GM18861 (cell line): ENCODE data around the gene GALNT2.
A peak's percentile ranks its signal among the peaks of the same experiment; 100 is the strongest.

Experiments
- ATAC-seq: cut with Tn5 transposase; IDR thresholded peaks from one replicate; pipeline ENCODE4 v1.9.1; 2021; ENCODE audit not compliant: unreplicated experiment

The GALNT2 gene

GRCh38 chr1:230249695-230250480 is 182.8 kb downstream of the GALNT2 start:
- ATAC-seq = no peak

GRCh38 chr1:230250666-230251065 is 183.6 kb downstream of the GALNT2 start:
- no peak for ATAC-seq

GRCh38 chr1:230251644-230252191 is 184.7 kb downstream of the GALNT2 start:
- ATAC-seq = peak; percentile 86

- no peak for ATAC-seq
Observed at GRCh38 chr1:230253150-230253549, 186.1 kb downstream of the GALNT2 start.

GRCh38 chr1:230254265-230254664 is 187.2 kb downstream of the GALNT2 start:
- no peak for ATAC-seq

GRCh38 chr1:230255116-230255515 is 188.1 kb downstream of the GALNT2 start:
- ATAC-seq = no peak

- no peak for ATAC-seq
Observed at GRCh38 chr1:230255991-230256390, 189.0 kb downstream of the GALNT2 start.

GRCh38 chr1:230256896-230257295 is 189.9 kb downstream of the GALNT2 start:
- ATAC-seq = no peak

- ATAC-seq = no peak
Observed at GRCh38 chr1:230259621-230260020, 192.6 kb downstream of the GALNT2 start.

- no peak for ATAC-seq
Observed at GRCh38 chr1:230260831-230261230, 193.8 kb downstream of the GALNT2 start.

- ATAC-seq = no peak
Observed at GRCh38 chr1:230261928-230262650, 195.1 kb downstream of the GALNT2 start.

- ATAC-seq = no peak
Observed at GRCh38 chr1:230262867-230263567, 196.0 kb downstream of the GALNT2 start.

GRCh38 chr1:230263568-230264195 is 196.6 kb downstream of the GALNT2 start:
- no peak for ATAC-seq

- no peak for ATAC-seq
Observed at GRCh38 chr1:230264342-230264741, 197.3 kb downstream of the GALNT2 start.

- no peak for ATAC-seq
Observed at GRCh38 chr1:230265200-230266115, 198.4 kb downstream of the GALNT2 start.

GRCh38 chr1:230266456-230266855 is 199.4 kb downstream of the GALNT2 start:
- ATAC-seq = no peak

GRCh38 chr1:230267338-230268065 is 200.5 kb downstream of the GALNT2 start:
- ATAC-seq = no peak

GRCh38 chr1:230268371-230269170 is 201.5 kb downstream of the GALNT2 start:
- ATAC-seq = no peak
